Measurements from ENCODE around the gene REN. TPM values are rescaled to one million over a fixed set of nuclear protein-coding genes. Genes with fewer than 3 reads are reported as not detected.

REN gene
- polyA plus RNA-seq, 1 donor from 2014 or later = not detected

DNA sequence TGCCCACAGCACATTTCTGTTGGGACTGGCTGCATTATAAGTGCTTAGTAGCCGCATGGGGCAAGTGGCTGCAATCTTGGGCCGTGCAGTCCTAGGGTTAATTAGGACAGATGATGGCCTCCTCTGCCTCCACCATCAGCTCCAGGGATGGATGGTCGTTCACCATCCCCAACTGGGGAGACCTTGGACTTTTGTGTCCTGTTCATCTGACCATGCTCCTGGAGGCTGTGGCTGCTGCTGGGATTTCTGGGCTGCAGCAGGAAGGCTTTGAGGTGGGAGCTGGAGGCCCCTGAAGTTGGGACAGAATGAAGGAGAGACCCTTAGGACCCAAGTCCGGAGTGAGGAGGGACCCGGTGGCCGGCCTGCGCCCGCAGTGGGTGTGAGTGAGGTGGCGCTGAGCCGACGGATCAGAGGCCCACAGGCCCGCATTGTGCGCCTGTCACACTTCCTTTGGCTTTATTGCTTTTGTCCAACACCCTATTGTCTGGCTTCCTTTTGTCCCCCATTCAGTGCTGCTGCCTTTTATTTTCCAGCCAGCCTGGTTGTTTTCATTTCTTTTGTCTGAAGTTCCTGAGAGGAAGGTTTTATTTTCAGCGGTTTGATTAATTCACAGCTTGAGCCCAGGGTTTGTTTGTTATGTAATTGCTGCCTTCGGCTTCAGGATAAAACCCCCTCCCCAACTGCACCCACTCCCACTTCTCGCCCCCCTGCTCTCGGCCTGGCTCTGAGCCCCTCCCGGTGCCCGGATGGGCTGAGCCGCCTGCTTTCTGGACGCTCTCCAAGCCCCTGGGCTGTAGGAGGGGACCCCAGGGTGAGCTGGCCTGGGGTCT, 57.6 kb downstream of the REN start:
- H2AFZ ChIP-seq (ENCODE audit: low read depth, low read length) = no peak overlapping the region
- no peaks in the 10 kb centered on the region for H3K36me3 ChIP-seq (ENCODE audit: insufficient read depth, low read length)
- H3K4me3 ChIP-seq (ENCODE audit: low read length) = no peak overlapping the region
- H3K79me2 ChIP-seq (replicated peaks; ENCODE audit: insufficient read depth, low read length) = no peaks in the 10 kb centered on the region
- no peak overlapping the region for H3K27ac ChIP-seq (ENCODE audit: low read length)
- no peak overlapping the region for H3K4me2 ChIP-seq (ENCODE audit: low read length)
- no peaks in the 10 kb centered on the region for H3K9me3 ChIP-seq (ENCODE audit: low read length)
- H3K27me3 ChIP-seq (ENCODE audit: insufficient read depth, low read depth, low read length) = peaks cover 85% of the 10 kb centered on the region
- no peaks in the 10 kb centered on the region for H3F3A ChIP-seq (ENCODE audit: insufficient read depth, low read length, poor library complexity, severe bottlenecking)
- H3K9me2 ChIP-seq (ENCODE audit: insufficient read depth, low read length) = no peaks in the 10 kb centered on the region
- no peak overlapping the region for H3K9ac ChIP-seq (ENCODE audit: low read length)
- H4K20me1 ChIP-seq (ENCODE audit: insufficient read depth) = no peaks in the 10 kb centered on the region
- TF ChIP-seq, protein P1, sequence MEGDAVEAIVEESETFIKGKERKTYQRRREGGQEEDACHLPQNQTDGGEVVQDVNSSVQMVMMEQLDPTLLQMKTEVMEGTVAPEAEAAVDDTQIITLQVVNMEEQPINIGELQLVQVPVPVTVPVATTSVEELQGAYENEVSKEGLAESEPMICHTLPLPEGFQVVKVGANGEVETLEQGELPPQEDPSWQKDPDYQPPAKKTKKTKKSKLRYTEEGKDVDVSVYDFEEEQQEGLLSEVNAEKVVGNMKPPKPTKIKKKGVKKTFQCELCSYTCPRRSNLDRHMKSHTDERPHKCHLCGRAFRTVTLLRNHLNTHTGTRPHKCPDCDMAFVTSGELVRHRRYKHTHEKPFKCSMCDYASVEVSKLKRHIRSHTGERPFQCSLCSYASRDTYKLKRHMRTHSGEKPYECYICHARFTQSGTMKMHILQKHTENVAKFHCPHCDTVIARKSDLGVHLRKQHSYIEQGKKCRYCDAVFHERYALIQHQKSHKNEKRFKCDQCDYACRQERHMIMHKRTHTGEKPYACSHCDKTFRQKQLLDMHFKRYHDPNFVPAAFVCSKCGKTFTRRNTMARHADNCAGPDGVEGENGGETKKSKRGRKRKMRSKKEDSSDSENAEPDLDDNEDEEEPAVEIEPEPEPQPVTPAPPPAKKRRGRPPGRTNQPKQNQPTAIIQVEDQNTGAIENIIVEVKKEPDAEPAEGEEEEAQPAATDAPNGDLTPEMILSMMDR (IDR thresholded peaks at IDR 0.05; ENCODE audit: poor library complexity, severe bottlenecking) = no peak
- TF ChIP-seq EP300 (conservative IDR thresholded peaks at IDR 0.05; ENCODE audit: poor library complexity, severe bottlenecking) (no peak), RAD21 (conservative IDR thresholded peaks at IDR 0.05) (no peak), MXI1 (conservative IDR thresholded peaks at IDR 0.05; ENCODE audit: poor library complexity, severe bottlenecking) (no peak), EZH2 (IDR thresholded peaks at IDR 0.05; ENCODE audit: borderline replicate concordance, insufficient read depth, low read length, poor library complexity, severe bottlenecking) (no peak), POLR2AphosphoS5 (IDR thresholded peaks at IDR 0.05) (no peak), TAF1 (IDR thresholded peaks at IDR 0.05; ENCODE audit: low read depth) (no peak), SMC3 (conservative IDR thresholded peaks at IDR 0.05; ENCODE audit: poor library complexity) (no peak)
- TF ChIP-seq, protein P2, sequence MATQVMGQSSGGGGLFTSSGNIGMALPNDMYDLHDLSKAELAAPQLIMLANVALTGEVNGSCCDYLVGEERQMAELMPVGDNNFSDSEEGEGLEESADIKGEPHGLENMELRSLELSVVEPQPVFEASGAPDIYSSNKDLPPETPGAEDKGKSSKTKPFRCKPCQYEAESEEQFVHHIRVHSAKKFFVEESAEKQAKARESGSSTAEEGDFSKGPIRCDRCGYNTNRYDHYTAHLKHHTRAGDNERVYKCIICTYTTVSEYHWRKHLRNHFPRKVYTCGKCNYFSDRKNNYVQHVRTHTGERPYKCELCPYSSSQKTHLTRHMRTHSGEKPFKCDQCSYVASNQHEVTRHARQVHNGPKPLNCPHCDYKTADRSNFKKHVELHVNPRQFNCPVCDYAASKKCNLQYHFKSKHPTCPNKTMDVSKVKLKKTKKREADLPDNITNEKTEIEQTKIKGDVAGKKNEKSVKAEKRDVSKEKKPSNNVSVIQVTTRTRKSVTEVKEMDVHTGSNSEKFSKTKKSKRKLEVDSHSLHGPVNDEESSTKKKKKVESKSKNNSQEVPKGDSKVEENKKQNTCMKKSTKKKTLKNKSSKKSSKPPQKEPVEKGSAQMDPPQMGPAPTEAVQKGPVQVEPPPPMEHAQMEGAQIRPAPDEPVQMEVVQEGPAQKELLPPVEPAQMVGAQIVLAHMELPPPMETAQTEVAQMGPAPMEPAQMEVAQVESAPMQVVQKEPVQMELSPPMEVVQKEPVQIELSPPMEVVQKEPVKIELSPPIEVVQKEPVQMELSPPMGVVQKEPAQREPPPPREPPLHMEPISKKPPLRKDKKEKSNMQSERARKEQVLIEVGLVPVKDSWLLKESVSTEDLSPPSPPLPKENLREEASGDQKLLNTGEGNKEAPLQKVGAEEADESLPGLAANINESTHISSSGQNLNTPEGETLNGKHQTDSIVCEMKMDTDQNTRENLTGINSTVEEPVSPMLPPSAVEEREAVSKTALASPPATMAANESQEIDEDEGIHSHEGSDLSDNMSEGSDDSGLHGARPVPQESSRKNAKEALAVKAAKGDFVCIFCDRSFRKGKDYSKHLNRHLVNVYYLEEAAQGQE (IDR thresholded peaks at IDR 0.05; ENCODE audit: borderline replicate concordance) = no peak

DNA sequence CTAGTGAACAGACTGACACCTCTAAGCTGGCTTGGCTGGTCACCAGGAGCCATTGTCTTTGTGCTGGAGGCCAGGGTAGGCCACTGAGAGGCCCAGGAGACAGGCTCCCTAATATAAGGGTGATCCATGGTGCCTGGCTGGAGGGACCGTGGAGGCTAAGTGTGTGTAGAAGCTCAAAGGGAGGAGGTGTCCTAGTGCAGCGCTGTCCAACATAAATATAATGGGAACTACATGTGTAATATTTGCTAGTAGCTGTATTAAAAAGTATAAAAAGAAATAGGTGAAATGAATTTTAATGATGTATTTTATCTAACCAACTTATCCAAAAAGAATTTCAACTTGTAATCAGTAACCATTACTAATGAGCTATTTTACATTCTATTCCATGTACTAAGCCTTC, 58.2 kb downstream of the REN start:
- TF ChIP-seq, protein P2 (IDR thresholded peaks at IDR 0.05; ENCODE audit: borderline replicate concordance) = no peak
- TF ChIP-seq POLR2AphosphoS5 (IDR thresholded peaks at IDR 0.05) = no peak
- no peak for TF ChIP-seq SMC3 (conservative IDR thresholded peaks at IDR 0.05; ENCODE audit: poor library complexity)
- no peak for TF ChIP-seq RAD21 (conservative IDR thresholded peaks at IDR 0.05)
- no peak for TF ChIP-seq EP300 (conservative IDR thresholded peaks at IDR 0.05; ENCODE audit: poor library complexity, severe bottlenecking)
- no peak for TF ChIP-seq EZH2 (IDR thresholded peaks at IDR 0.05; ENCODE audit: borderline replicate concordance, insufficient read depth, low read length, poor library complexity, severe bottlenecking)
- TF ChIP-seq MXI1 (conservative IDR thresholded peaks at IDR 0.05; ENCODE audit: poor library complexity, severe bottlenecking) = no peak
- TF ChIP-seq TAF1 (IDR thresholded peaks at IDR 0.05; ENCODE audit: low read depth) = no peak
- TF ChIP-seq, protein P1 (IDR thresholded peaks at IDR 0.05; ENCODE audit: poor library complexity, severe bottlenecking) = no peak
- Histone ChIP-seq H3K27me3 (ENCODE audit: insufficient read depth, low read depth, low read length) (peaks cover 85% of the 10 kb centered on the region), H3K9me3 (ENCODE audit: low read length) (no peaks in the 10 kb centered on the region), H3K4me2 (ENCODE audit: low read length) (no peak overlapping the region), H3K27ac (ENCODE audit: low read length) (no peak overlapping the region), H3K9me2 (ENCODE audit: insufficient read depth, low read length) (no peaks in the 10 kb centered on the region), H3K79me2 (replicated peaks; ENCODE audit: insufficient read depth, low read length) (no peaks in the 10 kb centered on the region), H3K9ac (ENCODE audit: low read length) (no peak overlapping the region), H3K36me3 (ENCODE audit: insufficient read depth, low read length) (no peaks in the 10 kb centered on the region), H3K4me3 (ENCODE audit: low read length) (no peak overlapping the region), H3F3A (ENCODE audit: insufficient read depth, low read length, poor library complexity, severe bottlenecking) (no peaks in the 10 kb centered on the region), H2AFZ (ENCODE audit: low read depth, low read length) (no peak overlapping the region), H4K20me1 (ENCODE audit: insufficient read depth) (no peaks in the 10 kb centered on the region)

All from neural cell (in vitro differentiated cells).